ENCODE measurements around the gene DCANP1. TPM values are rescaled to one million over a fixed set of nuclear protein-coding genes. Genes with fewer than 3 reads are reported as not detected.

Gene DCANP1
- total and polyA plus RNA-seq, 10 of the 15 experiments (the other 5 are each of a cell fraction or from before 2014, with no cell fraction given), result 0.01 TPM; not detected in 9

DNA sequence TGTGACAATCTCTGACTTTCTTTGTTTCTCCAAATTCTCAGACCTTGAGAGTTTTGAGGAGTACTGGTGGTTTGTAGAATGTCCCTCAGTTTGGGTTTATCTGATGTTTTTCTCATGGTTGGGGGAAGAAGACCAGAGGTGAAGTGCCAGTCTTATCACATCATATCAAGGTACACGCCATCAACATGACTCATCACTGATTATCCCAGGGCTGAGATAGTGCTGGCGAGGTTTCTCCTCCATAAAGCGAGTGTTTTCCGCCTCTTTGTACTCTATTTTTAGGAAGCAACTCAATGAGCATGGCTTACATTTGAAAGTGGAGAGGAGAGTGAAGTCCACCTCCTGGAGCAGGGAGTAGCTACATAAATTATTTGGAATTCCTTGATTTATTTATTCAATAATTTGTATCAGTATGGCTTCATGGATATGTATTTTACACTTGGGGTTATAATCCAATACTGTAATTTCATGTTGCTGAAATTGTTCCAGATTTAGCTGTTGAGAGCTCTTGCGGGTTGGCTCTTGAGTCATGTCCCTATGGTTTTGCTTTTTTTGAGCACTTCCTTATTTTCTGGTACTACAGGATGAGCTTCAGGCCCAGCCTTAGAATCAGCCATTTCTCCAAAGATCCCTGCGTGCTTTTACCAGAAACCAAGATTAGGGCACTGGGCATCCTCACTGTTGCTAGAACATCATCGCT lies 23.9 kb downstream of the DCANP1 start:
- no peak for ATAC-seq
- SMC1A ChIA-PET (ENCODE audit: uncharacterized antibody, unreplicated experiment), result interaction anchor here (1.1 to 1.6 kb wide), 3 partner anchors 11 to 142 kb away, joined by 3 to 4 read pairs (median 3); no protein-coding TSS in a partner anchor
- Histone ChIP-seq H3K4me3 (no peak overlapping the region), H3K79me2 (ENCODE audit: control insufficient read depth, insufficient read depth, low read length) (no peaks in the 10 kb centered on the region), H3K9ac (ENCODE audit: control insufficient read depth, insufficient read depth, low read length) (no peak overlapping the region), H2AFZ (ENCODE audit: control insufficient read depth, low read depth, low read length) (no peak overlapping the region), H3K4me1 (ENCODE audit: control insufficient read depth, insufficient read depth, low read length) (no peaks in the 10 kb centered on the region), H3K27me3 (replicated peaks in 1 of 2; ENCODE audit: control insufficient read depth in 2 of 2, insufficient read depth in 2 of 2, low read length in 1 of 2) (peaks cover 0 to 3% of the 10 kb centered on the region in 2 experiments; a peak in 1 of 4 replicates), H3K4me2 (ENCODE audit: control insufficient read depth, insufficient read depth) (no peak overlapping the region), H4K20me1 (ENCODE audit: control insufficient read depth, insufficient read depth) (no peaks in the 10 kb centered on the region), H3K36me3 (ENCODE audit: control insufficient read depth in 2 of 2, insufficient read depth in 2 of 2, low read length in 1 of 2) (no peaks in the 10 kb centered on the region), H3K9me3 (replicated peaks; ENCODE audit: control insufficient read depth, insufficient read depth, low read length) (no peaks in the 10 kb centered on the region), H3K27ac (ENCODE audit: control insufficient read depth, insufficient read depth) (no peak overlapping the region)
- in situ Hi-C loops (cut with MboI), result no loop called here
- RAD21 ChIA-PET (ENCODE audit: unreplicated experiment), result no interaction called here
- TF ChIP-seq SPI1 (IDR thresholded peaks at IDR 0.05; ENCODE audit: borderline replicate concordance, insufficient read depth, low read depth, low read length), result peak; percentile 58; the same call in 1 of the 2 replicates
- TF ChIP-seq, protein P1, sequence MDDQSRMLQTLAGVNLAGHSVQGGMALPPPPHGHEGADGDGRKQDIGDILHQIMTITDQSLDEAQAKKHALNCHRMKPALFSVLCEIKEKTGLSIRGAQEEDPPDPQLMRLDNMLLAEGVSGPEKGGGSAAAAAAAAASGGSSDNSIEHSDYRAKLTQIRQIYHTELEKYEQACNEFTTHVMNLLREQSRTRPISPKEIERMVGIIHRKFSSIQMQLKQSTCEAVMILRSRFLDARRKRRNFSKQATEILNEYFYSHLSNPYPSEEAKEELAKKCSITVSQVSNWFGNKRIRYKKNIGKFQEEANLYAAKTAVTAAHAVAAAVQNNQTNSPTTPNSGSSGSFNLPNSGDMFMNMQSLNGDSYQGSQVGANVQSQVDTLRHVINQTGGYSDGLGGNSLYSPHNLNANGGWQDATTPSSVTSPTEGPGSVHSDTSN (IDR thresholded peaks at IDR 0.05; ENCODE audit: insufficient replicate concordance, low read depth, low read length), result no peak
- CTCF ChIA-PET, result interaction anchor here (0.6 to 1.2 kb wide), 3 partner anchors 34 to 750 kb away, joined by 3 to 4 read pairs (median 3); no protein-coding TSS in a partner anchor
- no peak for DNase-seq (ENCODE audit: low read depth, low spot score)
- WGBS (ENCODE audit: insufficient coverage, insufficient replicate concordance, low lambda C conversion rate, missing lambda C conversion rate), result 51% methylated on average over 7 of the region's 7 CpGs
- FAIRE-seq, result no peak
- intact Hi-C loops (cut with micrococcal nuclease; ENCODE audit: unreplicated experiment), result no loop called here
- BruUV-seq (replicated peaks), result no TSS peak
- POLR2A ChIA-PET, result no interaction called here

DNA sequence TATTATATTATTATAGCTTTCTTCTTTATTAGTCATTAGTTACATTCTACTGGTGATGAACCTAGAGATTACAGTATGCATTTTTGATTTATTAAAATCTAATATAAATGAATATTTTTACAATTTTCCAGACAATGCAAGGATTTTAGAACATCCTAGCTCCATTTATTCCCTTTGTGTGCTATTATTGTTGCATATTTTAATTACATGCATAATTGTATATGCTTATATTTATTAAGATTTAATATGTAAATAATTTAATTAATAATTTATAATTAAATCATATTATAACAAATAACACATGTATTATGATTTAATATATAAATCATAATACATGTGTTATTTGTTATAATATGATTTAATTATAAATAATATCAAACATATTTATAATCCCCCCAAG lies 24.7 kb downstream of the DCANP1 start:
- Histone ChIP-seq H3K4me1 (ENCODE audit: control insufficient read depth, insufficient read depth, low read length) (no peaks in the 10 kb centered on the region), H3K9me3 (replicated peaks; ENCODE audit: control insufficient read depth, insufficient read depth, low read length) (no peaks in the 10 kb centered on the region), H3K36me3 (ENCODE audit: control insufficient read depth in 2 of 2, insufficient read depth in 2 of 2, low read length in 1 of 2) (no peaks in the 10 kb centered on the region), H3K27me3 (replicated peaks in 1 of 2; ENCODE audit: control insufficient read depth in 2 of 2, insufficient read depth in 2 of 2, low read length in 1 of 2) (peaks cover 0 to 5% of the 10 kb centered on the region in 2 experiments; a peak in 1 of 4 replicates), H3K4me2 (ENCODE audit: control insufficient read depth, insufficient read depth) (no peak overlapping the region), H3K4me3 (no peak overlapping the region), H3K79me2 (ENCODE audit: control insufficient read depth, insufficient read depth, low read length) (no peaks in the 10 kb centered on the region), H3K9ac (ENCODE audit: control insufficient read depth, insufficient read depth, low read length) (no peak overlapping the region), H4K20me1 (ENCODE audit: control insufficient read depth, insufficient read depth) (no peaks in the 10 kb centered on the region), H2AFZ (ENCODE audit: control insufficient read depth, low read depth, low read length) (no peak overlapping the region), H3K27ac (ENCODE audit: control insufficient read depth, insufficient read depth) (no peak overlapping the region)
- in situ Hi-C loops (cut with MboI), result no loop called here
- FAIRE-seq (no peak), DNase-seq (ENCODE audit: low read depth, low spot score) (no peak), ATAC-seq (no peak)
- ChIA-PET SMC1A (ENCODE audit: uncharacterized antibody, unreplicated experiment) (no interaction called here), CTCF (interaction anchor here (0.7 kb wide), 1 partner anchor 44 kb away, joined by 3 read pairs; no protein-coding TSS in a partner anchor), RAD21 (ENCODE audit: unreplicated experiment) (no interaction called here), POLR2A (no interaction called here)
- BruUV-seq (replicated peaks), result no TSS peak
- intact Hi-C loops (cut with micrococcal nuclease; ENCODE audit: unreplicated experiment), result no loop called here
- TF ChIP-seq, protein P2, sequence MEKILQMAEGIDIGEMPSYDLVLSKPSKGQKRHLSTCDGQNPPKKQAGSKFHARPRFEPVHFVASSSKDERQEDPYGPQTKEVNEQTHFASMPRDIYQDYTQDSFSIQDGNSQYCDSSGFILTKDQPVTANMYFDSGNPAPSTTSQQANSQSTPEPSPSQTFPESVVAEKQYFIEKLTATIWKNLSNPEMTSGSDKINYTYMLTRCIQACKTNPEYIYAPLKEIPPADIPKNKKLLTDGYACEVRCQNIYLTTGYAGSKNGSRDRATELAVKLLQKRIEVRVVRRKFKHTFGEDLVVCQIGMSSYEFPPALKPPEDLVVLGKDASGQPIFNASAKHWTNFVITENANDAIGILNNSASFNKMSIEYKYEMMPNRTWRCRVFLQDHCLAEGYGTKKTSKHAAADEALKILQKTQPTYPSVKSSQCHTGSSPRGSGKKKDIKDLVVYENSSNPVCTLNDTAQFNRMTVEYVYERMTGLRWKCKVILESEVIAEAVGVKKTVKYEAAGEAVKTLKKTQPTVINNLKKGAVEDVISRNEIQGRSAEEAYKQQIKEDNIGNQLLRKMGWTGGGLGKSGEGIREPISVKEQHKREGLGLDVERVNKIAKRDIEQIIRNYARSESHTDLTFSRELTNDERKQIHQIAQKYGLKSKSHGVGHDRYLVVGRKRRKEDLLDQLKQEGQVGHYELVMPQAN (conservative IDR thresholded peaks at IDR 0.05), result no peak
- TF ChIP-seq, protein P3, sequence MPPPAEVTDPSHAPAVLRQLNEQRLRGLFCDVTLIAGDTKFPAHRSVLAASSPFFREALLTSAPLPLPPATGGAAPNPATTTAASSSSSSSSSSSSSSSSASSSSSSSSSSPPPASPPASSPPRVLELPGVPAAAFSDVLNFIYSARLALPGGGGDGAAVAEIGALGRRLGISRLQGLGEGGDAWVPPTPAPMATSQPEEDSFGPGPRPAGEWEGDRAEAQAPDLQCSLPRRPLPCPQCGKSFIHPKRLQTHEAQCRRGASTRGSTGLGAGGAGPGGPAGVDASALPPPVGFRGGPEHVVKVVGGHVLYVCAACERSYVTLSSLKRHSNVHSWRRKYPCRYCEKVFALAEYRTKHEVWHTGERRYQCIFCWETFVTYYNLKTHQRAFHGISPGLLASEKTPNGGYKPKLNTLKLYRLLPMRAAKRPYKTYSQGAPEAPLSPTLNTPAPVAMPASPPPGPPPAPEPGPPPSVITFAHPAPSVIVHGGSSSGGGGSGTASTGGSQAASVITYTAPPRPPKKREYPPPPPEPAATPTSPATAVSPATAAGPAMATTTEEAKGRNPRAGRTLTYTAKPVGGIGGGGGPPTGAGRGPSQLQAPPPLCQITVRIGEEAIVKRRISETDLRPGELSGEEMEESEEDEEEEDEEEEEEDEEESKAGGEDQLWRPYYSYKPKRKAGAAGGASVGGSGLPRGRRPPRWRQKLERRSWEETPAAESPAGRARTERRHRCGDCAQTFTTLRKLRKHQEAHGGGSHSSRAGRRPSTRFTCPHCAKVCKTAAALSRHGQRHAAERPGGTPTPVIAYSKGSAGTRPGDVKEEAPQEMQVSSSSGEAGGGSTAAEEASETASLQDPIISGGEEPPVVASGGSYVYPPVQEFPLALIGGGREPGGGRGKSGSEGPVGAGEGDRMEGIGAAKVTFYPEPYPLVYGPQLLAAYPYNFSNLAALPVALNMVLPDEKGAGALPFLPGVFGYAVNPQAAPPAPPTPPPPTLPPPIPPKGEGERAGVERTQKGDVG (CRISPR knock-in tag; IDR thresholded peaks at IDR 0.05), result no peak
- no peak for TF ChIP-seq CBX3 (IDR thresholded peaks at IDR 0.05; ENCODE audit: borderline replicate concordance, low read depth)
- no peak for TF ChIP-seq PAX5 (IDR thresholded peaks at IDR 0.05; ENCODE audit: borderline replicate concordance, low read depth, low read length)
- no peak for TF ChIP-seq STAT3 (IDR thresholded peaks at IDR 0.05; ENCODE audit: low read depth, low read length)
- no peak for TF ChIP-seq NFIC (IDR thresholded peaks at IDR 0.05; ENCODE audit: low read depth, low read length)
- no peak for TF ChIP-seq ZNF24 (IDR thresholded peaks at IDR 0.05)
- no peak for TF ChIP-seq CHD2 (IDR thresholded peaks at IDR 0.05; ENCODE audit: borderline replicate concordance, low read depth, low read length)

Data from GM12878 (cell line).